SIG-M5 treated with dmso at 0.1 percent for 504 hours (cell line): ENCODE data around the gene VCL.
"Not testable (repeated sequence)": the region's sequence is repeated elsewhere in the genome, so short reads cannot be mapped to it uniquely, and the experiment has no call there.

Source experiments
- DNase-seq: peaks from one replicate; lab custom pipeline; 2025; ENCODE audit not compliant: unreplicated experiment; lab: John Stamatoyannopoulos, UW

Gene VCL

GRCh38 chr10:74146980-74147379, 149.1 kb downstream of the VCL start:
- not testable (repeated sequence) for DNase-seq

- DNase-seq, result no peak
Observed at GRCh38 chr10:74150204-74150989, 152.5 kb downstream of the VCL start, which contains the start of gene AP3M1. Gene AP3M1, minus strand, starts transcription at chr10:74150828. Its CDS starts 12,449 bp downstream, at chr10:74138379.

- DNase-seq, result peak; percentile 93
Observed at GRCh38 chr10:74150990-74151878, 153.3 kb downstream of the VCL start, which contains the start of gene ADK. Gene ADK, plus strand, starts transcription at chr10:74151221. Its CDS starts 58 bp downstream, at chr10:74151279.

GRCh38 chr10:74151879-74152722, 154.2 kb downstream of the VCL start:
- no peak for DNase-seq

GRCh38 chr10:74153123-74153522, 155.2 kb downstream of the VCL start:
- DNase-seq, result peak; percentile 41

GRCh38 chr10:74153676-74154075, 155.8 kb downstream of the VCL start:
- no peak for DNase-seq

- DNase-seq, result no peak
Observed at GRCh38 chr10:74156919-74157289, 159.0 kb downstream of the VCL start.

GRCh38 chr10:74160013-74160412, 162.1 kb downstream of the VCL start:
- no peak for DNase-seq

- no peak for DNase-seq
Observed at GRCh38 chr10:74163319-74164068, 165.6 kb downstream of the VCL start.

GRCh38 chr10:74164716-74165529, 167.0 kb downstream of the VCL start:
- DNase-seq, result no peak

GRCh38 chr10:74165530-74165901, 167.6 kb downstream of the VCL start:
- no peak for DNase-seq

- DNase-seq, result no peak
Observed at GRCh38 chr10:74167443-74167842, 169.5 kb downstream of the VCL start.
